ENCODE results near the gene STON1.

STON1 gene

DNA sequence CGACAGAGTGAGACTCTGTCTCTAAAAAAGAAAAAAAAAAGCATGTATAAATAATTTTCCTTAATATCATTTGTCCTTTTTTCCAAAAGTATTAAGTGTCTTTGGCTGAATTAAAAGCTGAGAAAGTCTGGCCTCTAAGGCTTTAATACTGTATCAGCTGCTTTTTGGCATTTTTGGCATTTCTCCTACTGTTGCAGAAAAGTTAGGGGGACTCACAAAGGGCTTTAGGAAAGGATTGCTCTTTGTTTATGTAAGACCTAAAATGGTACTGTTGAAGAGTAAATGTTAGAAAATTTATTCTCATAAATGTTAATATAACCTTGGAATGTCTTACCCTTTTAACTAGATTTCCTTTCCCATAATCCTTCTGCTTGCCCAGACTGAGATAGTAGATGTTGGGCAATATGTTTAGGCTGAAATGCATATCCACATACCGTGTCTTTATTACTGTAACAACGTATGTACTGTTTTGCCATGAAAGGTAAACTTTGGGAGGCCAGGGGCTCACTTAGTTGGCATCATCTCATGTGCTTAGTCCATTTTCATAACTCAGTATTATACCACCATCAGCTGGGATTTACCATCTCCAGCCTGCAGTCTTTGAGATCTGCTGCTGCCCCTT is 18.0 kb upstream of the STON1 start:
- no peak overlapping the region for H2AFZ ChIP-seq (ENCODE audit: low read length)
- H2AK5ac ChIP-seq (ENCODE audit: low read depth, low read length), result no peak overlapping the region
- no peaks in the 10 kb centered on the region for H3K79me1 ChIP-seq (ENCODE audit: low read depth, low read length)
- no peak overlapping the region for H3K9ac ChIP-seq (ENCODE audit: low read depth, low read length, poor library complexity)
- no peaks in the 10 kb centered on the region for H3K27me3 ChIP-seq (ENCODE audit: control insufficient read depth in 3 of 3, insufficient read depth in 3 of 3, low read depth in 1 of 3, low read length in 3 of 3)
- no CpG with 5 or more reads among the region's 3 CpGs for WGBS, 2 donors (ENCODE audit: extremely low coverage in 2 of 2, insufficient read length in 2 of 2, insufficient replicate concordance in 1 of 2)
- no peak overlapping the region for H4K8ac ChIP-seq (ENCODE audit: low read depth, low read length)
- peaks cover 0 to 9% of the 10 kb centered on the region in 2 donors for H3K4me1 ChIP-seq (ENCODE audit: control insufficient read depth in 2 of 2, insufficient read depth in 1 of 2, low read depth in 1 of 2, low read length in 2 of 2)
- H3K14ac ChIP-seq (ENCODE audit: low read length), result no peak overlapping the region
- no peak overlapping the region for H3K23ac ChIP-seq (ENCODE audit: low read depth, low read length, poor library complexity)
- no peak overlapping the region for H2BK12ac ChIP-seq (ENCODE audit: low read length)
- no peak overlapping the region for H3K4me2 ChIP-seq (ENCODE audit: insufficient read depth, low read length, poor library complexity, severe bottlenecking)
- no peak overlapping the region for H3K27ac ChIP-seq (replicated peaks; ENCODE audit: low read length)
- no peak overlapping the region for H3K18ac ChIP-seq (ENCODE audit: low read length)
- no peak overlapping the region for H3K4ac ChIP-seq (ENCODE audit: low read length)
- H2BK5ac ChIP-seq (ENCODE audit: low read length), result no peak overlapping the region
- H2BK15ac ChIP-seq (ENCODE audit: low read length), result no peak overlapping the region
- no peak for DNase-seq (ENCODE audit: low spot score)
- H3K4me3 ChIP-seq (ENCODE audit: low read length in 2 of 2), result no peak overlapping the region
- no peaks in the 10 kb centered on the region for H3K9me3 ChIP-seq (replicated peaks in 1 of 2; ENCODE audit: control insufficient read depth in 2 of 2, insufficient read depth in 1 of 2, low read depth in 1 of 2, low read length in 2 of 2)
- H3K36me3 ChIP-seq (replicated peaks in 1 of 2; ENCODE audit: control insufficient read depth in 2 of 2, insufficient read depth in 2 of 2, low read length in 2 of 2), result peaks cover 1 to 64% of the 10 kb centered on the region in 2 donors
- H4K91ac ChIP-seq (ENCODE audit: low read depth, low read length, poor library complexity), result no peak overlapping the region
- no peak overlapping the region for H2BK120ac ChIP-seq (ENCODE audit: low read depth, low read length)

DNA sequence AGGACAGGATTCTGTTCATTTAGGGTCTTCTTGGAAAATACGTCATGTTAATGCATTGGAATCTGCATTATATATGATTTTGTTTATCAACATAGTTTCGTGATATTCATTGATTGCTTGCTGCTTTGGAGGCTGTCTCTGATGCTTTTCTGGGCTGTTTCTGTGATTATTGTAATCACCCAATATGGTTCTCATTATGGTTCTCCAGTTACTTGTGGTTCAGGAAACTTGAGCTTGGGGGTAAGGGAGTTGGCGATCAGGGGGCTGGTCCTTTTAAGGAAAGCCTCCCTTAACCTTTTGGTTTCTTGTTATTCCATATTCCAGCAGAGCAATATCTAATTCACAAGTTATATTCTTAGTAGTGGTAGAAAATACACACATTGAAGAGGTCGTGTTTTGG is 17.4 kb upstream of the STON1 start:
- Histone ChIP-seq H2BK12ac (ENCODE audit: low read length) (no peak overlapping the region), H3K9me3 (replicated peaks in 1 of 2; ENCODE audit: control insufficient read depth in 2 of 2, insufficient read depth in 1 of 2, low read depth in 1 of 2, low read length in 2 of 2) (no peaks in the 10 kb centered on the region), H3K79me1 (ENCODE audit: low read depth, low read length) (no peaks in the 10 kb centered on the region), H3K23ac (ENCODE audit: low read depth, low read length, poor library complexity) (no peak overlapping the region), H2BK5ac (ENCODE audit: low read length) (no peak overlapping the region), H4K8ac (ENCODE audit: low read depth, low read length) (no peak overlapping the region), H2AK5ac (ENCODE audit: low read depth, low read length) (no peak overlapping the region), H2BK15ac (ENCODE audit: low read length) (no peak overlapping the region), H3K4me3 (ENCODE audit: low read length in 2 of 2) (no peak overlapping the region), H3K36me3 (replicated peaks in 1 of 2; ENCODE audit: control insufficient read depth in 2 of 2, insufficient read depth in 2 of 2, low read length in 2 of 2) (peaks cover 1 to 68% of the 10 kb centered on the region in 2 donors), H3K4me2 (ENCODE audit: insufficient read depth, low read length, poor library complexity, severe bottlenecking) (no peak overlapping the region), H3K27me3 (ENCODE audit: control insufficient read depth in 3 of 3, insufficient read depth in 3 of 3, low read depth in 1 of 3, low read length in 3 of 3) (no peaks in the 10 kb centered on the region), H2AFZ (ENCODE audit: low read length) (no peak overlapping the region), H3K9ac (ENCODE audit: low read depth, low read length, poor library complexity) (no peak overlapping the region), H4K91ac (ENCODE audit: low read depth, low read length, poor library complexity) (no peak overlapping the region), H3K4ac (ENCODE audit: low read length) (no peak overlapping the region), H3K27ac (replicated peaks; ENCODE audit: low read length) (no peak overlapping the region), H3K4me1 (ENCODE audit: control insufficient read depth in 2 of 2, insufficient read depth in 1 of 2, low read depth in 1 of 2, low read length in 2 of 2) (peaks cover 0 to 9% of the 10 kb centered on the region in 2 donors), H3K14ac (ENCODE audit: low read length) (no peak overlapping the region), H3K18ac (ENCODE audit: low read length) (no peak overlapping the region), H2BK120ac (ENCODE audit: low read depth, low read length) (no peak overlapping the region)
- no peak for DNase-seq (ENCODE audit: low spot score)
- 100% methylated on average over 1 of the region's 4 CpGs; no CpG with 5 or more reads in 1 of the 2 donors for WGBS, 2 donors (ENCODE audit: extremely low coverage in 2 of 2, insufficient read length in 2 of 2, insufficient replicate concordance in 1 of 2)

- H3K9me3 ChIP-seq (replicated peaks in 1 of 2; ENCODE audit: control insufficient read depth in 2 of 2, insufficient read depth in 1 of 2, low read depth in 1 of 2, low read length in 2 of 2), result no peaks in the 10 kb centered on the region
- H2BK15ac ChIP-seq (ENCODE audit: low read length), result no peak overlapping the region
- no peak overlapping the region for H4K91ac ChIP-seq (ENCODE audit: low read depth, low read length, poor library complexity)
- H3K4ac ChIP-seq (ENCODE audit: low read length), result no peak overlapping the region
- no peak overlapping the region for H2AK5ac ChIP-seq (ENCODE audit: low read depth, low read length)
- no peak overlapping the region for H3K27ac ChIP-seq (replicated peaks; ENCODE audit: low read length)
- H3K23ac ChIP-seq (ENCODE audit: low read depth, low read length, poor library complexity), result no peak overlapping the region
- DNase-seq (ENCODE audit: low spot score), result no peak
- no peaks in the 10 kb centered on the region for H3K79me1 ChIP-seq (ENCODE audit: low read depth, low read length)
- no peak overlapping the region for H3K14ac ChIP-seq (ENCODE audit: low read length)
- H4K8ac ChIP-seq (ENCODE audit: low read depth, low read length), result no peak overlapping the region
- no peak overlapping the region for H2BK12ac ChIP-seq (ENCODE audit: low read length)
- H3K4me3 ChIP-seq (ENCODE audit: low read length in 2 of 2), result no peak overlapping the region
- H2BK120ac ChIP-seq (ENCODE audit: low read depth, low read length), result no peak overlapping the region
- H2AFZ ChIP-seq (ENCODE audit: low read length), result no peak overlapping the region
- no CpG with 5 or more reads among the region's 9 CpGs for WGBS, 2 donors (ENCODE audit: extremely low coverage in 2 of 2, insufficient read length in 2 of 2, insufficient replicate concordance in 1 of 2)
- no peak overlapping the region for H3K18ac ChIP-seq (ENCODE audit: low read length)
- H3K9ac ChIP-seq (ENCODE audit: low read depth, low read length, poor library complexity), result no peak overlapping the region
- no peak overlapping the region for H2BK5ac ChIP-seq (ENCODE audit: low read length)
- no peak overlapping the region for H3K4me2 ChIP-seq (ENCODE audit: insufficient read depth, low read length, poor library complexity, severe bottlenecking)
- no peaks in the 10 kb centered on the region for H3K4me1 ChIP-seq (ENCODE audit: control insufficient read depth in 2 of 2, insufficient read depth in 1 of 2, low read depth in 1 of 2, low read length in 2 of 2)
- H3K36me3 ChIP-seq (replicated peaks in 1 of 2; ENCODE audit: control insufficient read depth in 2 of 2, insufficient read depth in 2 of 2, low read length in 2 of 2), result peaks cover 1 to 76% of the 10 kb centered on the region in 2 donors
- no peaks in the 10 kb centered on the region for H3K27me3 ChIP-seq (ENCODE audit: control insufficient read depth in 3 of 3, insufficient read depth in 3 of 3, low read depth in 1 of 3, low read length in 3 of 3)
Measured at GRCh38 chr2:48514348-48515003, 15.5 kb upstream of the STON1 start.

DNA sequence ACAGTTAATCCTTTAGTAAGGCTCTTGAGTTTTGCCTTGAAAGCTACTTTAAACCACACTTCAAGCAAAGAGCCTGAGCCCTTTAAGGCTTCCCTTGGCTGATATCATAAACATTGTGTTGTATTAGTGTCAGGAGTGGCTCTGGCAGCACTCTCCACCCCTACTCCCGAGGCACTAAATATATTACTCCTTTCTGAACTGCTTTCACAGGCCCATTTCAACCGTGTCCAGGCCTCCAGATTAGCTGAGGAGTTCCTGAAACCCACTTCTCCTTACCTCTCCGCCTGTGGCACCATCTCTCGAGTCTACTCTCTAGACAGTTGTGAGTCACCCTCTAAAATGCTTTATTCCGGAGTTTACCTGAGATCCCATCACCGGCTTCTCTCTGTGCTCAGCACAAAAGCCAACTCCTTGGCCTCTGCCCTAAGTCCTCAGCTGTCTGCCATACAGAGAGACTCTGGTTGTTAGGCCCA is 14.4 kb upstream of the STON1 start:
- H2BK5ac ChIP-seq (ENCODE audit: low read length), result no peak overlapping the region
- H3K9ac ChIP-seq (ENCODE audit: low read depth, low read length, poor library complexity), result no peak overlapping the region
- no CpG with 5 or more reads among the region's 6 CpGs for WGBS, 2 donors (ENCODE audit: extremely low coverage in 2 of 2, insufficient read length in 2 of 2, insufficient replicate concordance in 1 of 2)
- H3K4me2 ChIP-seq (ENCODE audit: insufficient read depth, low read length, poor library complexity, severe bottlenecking), result no peak overlapping the region
- no peak overlapping the region for H2BK120ac ChIP-seq (ENCODE audit: low read depth, low read length)
- no peak overlapping the region for H3K14ac ChIP-seq (ENCODE audit: low read length)
- H3K36me3 ChIP-seq (replicated peaks in 1 of 2; ENCODE audit: control insufficient read depth in 2 of 2, insufficient read depth in 2 of 2, low read length in 2 of 2), result peaks cover 1 to 71% of the 10 kb centered on the region in 2 donors
- H3K27ac ChIP-seq (replicated peaks; ENCODE audit: low read length), result no peak overlapping the region
- H3K4ac ChIP-seq (ENCODE audit: low read length), result no peak overlapping the region
- H2AFZ ChIP-seq (ENCODE audit: low read length), result no peak overlapping the region
- H2BK12ac ChIP-seq (ENCODE audit: low read length), result no peak overlapping the region
- no peaks in the 10 kb centered on the region for H3K27me3 ChIP-seq (ENCODE audit: control insufficient read depth in 3 of 3, insufficient read depth in 3 of 3, low read depth in 1 of 3, low read length in 3 of 3)
- H3K23ac ChIP-seq (ENCODE audit: low read depth, low read length, poor library complexity), result no peak overlapping the region
- no peaks in the 10 kb centered on the region for H3K4me1 ChIP-seq (ENCODE audit: control insufficient read depth in 2 of 2, insufficient read depth in 1 of 2, low read depth in 1 of 2, low read length in 2 of 2)
- no peak overlapping the region for H4K91ac ChIP-seq (ENCODE audit: low read depth, low read length, poor library complexity)
- no peaks in the 10 kb centered on the region for H3K9me3 ChIP-seq (replicated peaks in 1 of 2; ENCODE audit: control insufficient read depth in 2 of 2, insufficient read depth in 1 of 2, low read depth in 1 of 2, low read length in 2 of 2)
- H3K18ac ChIP-seq (ENCODE audit: low read length), result no peak overlapping the region
- H2AK5ac ChIP-seq (ENCODE audit: low read depth, low read length), result no peak overlapping the region
- H2BK15ac ChIP-seq (ENCODE audit: low read length), result no peak overlapping the region
- no peaks in the 10 kb centered on the region for H3K79me1 ChIP-seq (ENCODE audit: low read depth, low read length)
- no peak overlapping the region for H3K4me3 ChIP-seq (ENCODE audit: low read length in 2 of 2)
- DNase-seq (ENCODE audit: low spot score), result no peak
- H4K8ac ChIP-seq (ENCODE audit: low read depth, low read length), result no peak overlapping the region

Data from neuronal stem cell (in vitro differentiated cells).